Breast epithelium (tissue), 3 donors: ENCODE results near the gene REEP6.

ENCODE experiments used
- POLR2A ChIP-seq: fragments of 450-650 bp; IDR thresholded peaks from one replicate; pipeline ENCODE4 v1.6.1; 2016; ENCODE audit warnings: antibody characterized with exemption, mild to moderate bottlenecking, moderate library complexity
- POLR2AphosphoS5 ChIP-seq, 3 donors: sonication (generic); formaldehyde crosslinking; IDR thresholded peaks; one replicate each; pipeline ENCODE4 v1.6.1; 2017; ENCODE audit warnings: antibody characterized with exemption in 3 of 3
- TF ChIP-seq, protein P1 (sequence below), 3 donors: fragments of 450-650 bp; IDR thresholded peaks; one replicate each; pipeline ENCODE4 v1.5.1; 2016 to 2017; ENCODE audit warnings: antibody characterized with exemption in 3 of 3, mild to moderate bottlenecking in 3 of 3, moderate library complexity in 3 of 3

DNA sequence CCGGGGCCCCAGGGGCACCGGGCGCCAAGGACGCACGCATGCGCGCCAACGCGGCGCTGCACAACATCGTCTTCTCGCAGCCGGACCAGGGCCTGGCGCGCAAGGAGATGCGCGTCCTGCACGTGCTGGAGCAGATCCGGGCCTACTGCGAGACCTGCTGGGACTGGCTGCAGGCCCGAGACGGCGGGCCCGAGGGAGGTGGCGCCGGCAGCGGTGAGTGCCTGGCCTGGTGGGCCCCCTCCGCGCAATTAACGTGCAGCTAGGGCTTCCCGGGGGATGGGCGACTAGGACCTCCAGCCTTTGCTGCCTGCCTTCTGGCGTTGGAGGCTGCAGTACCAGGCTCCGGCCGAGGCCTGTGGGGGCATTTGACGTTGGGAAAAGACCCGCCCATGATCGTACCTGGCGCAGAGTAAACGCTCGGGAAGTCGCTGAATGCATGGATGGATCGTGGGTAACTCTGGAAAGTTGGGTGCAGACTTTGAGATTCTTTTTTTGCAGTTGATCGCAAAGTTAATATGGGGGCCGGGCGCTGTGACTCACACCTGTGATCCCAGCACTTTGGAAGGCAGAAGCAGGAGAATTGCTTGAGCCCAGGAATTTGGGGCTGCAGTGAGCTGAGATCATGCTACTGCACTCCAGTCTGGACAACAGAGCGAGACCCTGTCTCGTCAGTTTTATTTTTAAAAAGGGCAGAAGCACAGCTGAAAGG is 33.8 kb upstream of the REEP6 start:
- TF ChIP-seq POLR2A (no peak), POLR2AphosphoS5 (IDR thresholded peaks at IDR 0.05) (no peak)
- TF ChIP-seq, protein P1, sequence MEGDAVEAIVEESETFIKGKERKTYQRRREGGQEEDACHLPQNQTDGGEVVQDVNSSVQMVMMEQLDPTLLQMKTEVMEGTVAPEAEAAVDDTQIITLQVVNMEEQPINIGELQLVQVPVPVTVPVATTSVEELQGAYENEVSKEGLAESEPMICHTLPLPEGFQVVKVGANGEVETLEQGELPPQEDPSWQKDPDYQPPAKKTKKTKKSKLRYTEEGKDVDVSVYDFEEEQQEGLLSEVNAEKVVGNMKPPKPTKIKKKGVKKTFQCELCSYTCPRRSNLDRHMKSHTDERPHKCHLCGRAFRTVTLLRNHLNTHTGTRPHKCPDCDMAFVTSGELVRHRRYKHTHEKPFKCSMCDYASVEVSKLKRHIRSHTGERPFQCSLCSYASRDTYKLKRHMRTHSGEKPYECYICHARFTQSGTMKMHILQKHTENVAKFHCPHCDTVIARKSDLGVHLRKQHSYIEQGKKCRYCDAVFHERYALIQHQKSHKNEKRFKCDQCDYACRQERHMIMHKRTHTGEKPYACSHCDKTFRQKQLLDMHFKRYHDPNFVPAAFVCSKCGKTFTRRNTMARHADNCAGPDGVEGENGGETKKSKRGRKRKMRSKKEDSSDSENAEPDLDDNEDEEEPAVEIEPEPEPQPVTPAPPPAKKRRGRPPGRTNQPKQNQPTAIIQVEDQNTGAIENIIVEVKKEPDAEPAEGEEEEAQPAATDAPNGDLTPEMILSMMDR (IDR thresholded peaks at IDR 0.05) = no peak
